Tongue (tissue), 2 donors: ENCODE results near the gene DPYSL3. TPM values are rescaled to one million over a fixed set of nuclear protein-coding genes. Genes with fewer than 3 reads are reported as not detected.
"Not testable (repeated sequence)": the region's sequence is repeated elsewhere in the genome, so short reads cannot be mapped to it uniquely, and the experiment has no call there.

Experiments
- DNase-seq: peaks from one replicate; pipeline ENCODE4 v3.0.0-alpha.2; 2015
- total RNA-seq: library from RNA; depleted of rRNA; stranded (reverse); fragments of >200 nt; gene quantifications from one replicate; pipeline ENCODE4 v1.2.3, GENCODE V29; 2014

Gene DPYSL3
- 158 TPM for total RNA-seq

- DNase-seq: peak; percentile 85
These were observed at the start of gene DPYSL3 for GRCh38 chr5:147509710-147510651. DPYSL3 (minus strand) TSS chr5:147510068; CDS start chr5:147509858, 210 bp downstream.

- peak; percentile 71 for DNase-seq
These were observed 49.0 kb upstream of the DPYSL3 start for GRCh38 chr5:147558826-147559225.

GRCh38 chr5:147557876-147558745 lies 48.2 kb upstream of the DPYSL3 start:
- DNase-seq: no peak

GRCh38 chr5:147555176-147555575 lies 45.3 kb upstream of the DPYSL3 start:
- no peak for DNase-seq

- peak; percentile 96 for DNase-seq
These were observed 44.5 kb upstream of the DPYSL3 start for GRCh38 chr5:147554261-147554817.

GRCh38 chr5:147553817-147554216 lies 43.9 kb upstream of the DPYSL3 start:
- DNase-seq: not testable (repeated sequence)

- no peak for DNase-seq
These were observed 43.0 kb upstream of the DPYSL3 start for GRCh38 chr5:147552897-147553296.

- no peak for DNase-seq
These were observed 41.8 kb upstream of the DPYSL3 start for GRCh38 chr5:147551677-147552076.

GRCh38 chr5:147547730-147548129 lies 37.9 kb upstream of the DPYSL3 start:
- DNase-seq: peak; percentile 30

- no peak for DNase-seq
These were observed 34.7 kb upstream of the DPYSL3 start for GRCh38 chr5:147544556-147544955.

GRCh38 chr5:147539053-147539452 lies 29.2 kb upstream of the DPYSL3 start:
- DNase-seq: no peak

- DNase-seq: no peak
These were observed 28.4 kb upstream of the DPYSL3 start for GRCh38 chr5:147538236-147538635.

- DNase-seq: peak; percentile 23
These were observed 24.5 kb upstream of the DPYSL3 start for GRCh38 chr5:147534172-147534951.

- DNase-seq: no peak
These were observed 22.3 kb upstream of the DPYSL3 start for GRCh38 chr5:147532156-147532555.

GRCh38 chr5:147530530-147531389 lies 20.9 kb upstream of the DPYSL3 start:
- DNase-seq: no peak

GRCh38 chr5:147523069-147523468 lies 13.2 kb upstream of the DPYSL3 start:
- DNase-seq: no peak

GRCh38 chr5:147522435-147522834 lies 12.6 kb upstream of the DPYSL3 start:
- DNase-seq: no peak

GRCh38 chr5:147520450-147520849 lies 10.6 kb upstream of the DPYSL3 start:
- no peak for DNase-seq

- DNase-seq: no peak
These were observed 9.5 kb upstream of the DPYSL3 start for GRCh38 chr5:147519380-147519779.

- DNase-seq: no peak
These were observed 7.5 kb upstream of the DPYSL3 start for GRCh38 chr5:147517383-147517782.

GRCh38 chr5:147515269-147515668 lies 5.4 kb upstream of the DPYSL3 start:
- DNase-seq: no peak
